Smooth muscle cell (in vitro differentiated cells): Measurements from ENCODE around the gene DCST1. TPM values are rescaled to one million over a fixed set of nuclear protein-coding genes. Genes with fewer than 3 reads are reported as not detected.

Source experiments
- DNase-seq: peaks from one replicate; lab custom pipeline; 2025; ENCODE audit not compliant: unreplicated experiment; lab: John Stamatoyannopoulos, UW
- H2AFZ ChIP-seq: fragments of 200-600 bp; sonication (generic); 2 replicates; pipeline ENCODE4 v1.6.0; 2016; ENCODE audit warnings: antibody characterized with exemption, low read depth, mild to moderate bottlenecking
- H3F3A ChIP-seq: fragments of 200-600 bp; sonication (generic); 2 replicates; pipeline ENCODE4 v1.6.0; 2017; ENCODE audit warnings: antibody characterized with exemption, low read depth
- H3K27ac ChIP-seq: fragments of 200-600 bp; sonication (generic); 2 replicates; pipeline ENCODE4 v1.5.1; 2016; ENCODE audit warnings: low read depth, mild to moderate bottlenecking
- H3K27me3 ChIP-seq: fragments of 200-600 bp; sonication (generic); 2 replicates; pipeline ENCODE4 v1.6.1; 2016; ENCODE audit warnings: low read depth, mild to moderate bottlenecking
- H3K36me3 ChIP-seq: fragments of 200-600 bp; sonication (generic); 2 replicates; pipeline ENCODE4 v1.5.1; 2016; ENCODE audit warnings: low read depth
- H3K4me1 ChIP-seq: fragments of 200-600 bp; sonication (generic); 2 replicates; pipeline ENCODE4 v1.5.1; 2016; ENCODE audit warnings: low read depth
- H3K4me2 ChIP-seq: fragments of 200-600 bp; sonication (generic); 2 replicates; pipeline ENCODE4 v1.6.0; 2016; ENCODE audit warnings: mild to moderate bottlenecking
- H3K4me3 ChIP-seq: fragments of 200-600 bp; sonication (generic); 2 replicates; pipeline ENCODE4 v1.5.1; 2016; ENCODE audit warnings: mild to moderate bottlenecking
- H3K79me2 ChIP-seq: fragments of 200-600 bp; sonication (generic); 2 replicates; pipeline ENCODE4 v1.6.0; 2016; ENCODE audit warnings: low read depth, mild to moderate bottlenecking
- H3K9ac ChIP-seq: fragments of 200-600 bp; sonication (generic); 2 replicates; pipeline ENCODE4 v1.6.0; 2016; ENCODE audit warnings: low read depth
- H3K9me3 ChIP-seq: fragments of 200-600 bp; sonication (generic); replicated peaks from 2 replicates; pipeline ENCODE4 v1.5.1; 2016; ENCODE audit warnings: low read depth
- H4K20me1 ChIP-seq: fragments of 200-600 bp; sonication (generic); 2 replicates; pipeline ENCODE4 v1.6.0; 2016; ENCODE audit warnings: low read depth
- WGBS: methylation state at CpG from one replicate; pipeline ENCODE4 v1.1.7; 2016; ENCODE audit warnings: low lambda C conversion rate; 5-methylcytosine and 5-hydroxymethylcytosine counted together
- polyA plus RNA-seq: library from polyadenylated mRNA; unstranded; fragments of >200 nt; fragmentation: Nextera tagmentation; extraction: Ambion mirVana; gene quantifications from 2 replicates; pipeline ENCODE4 v1.2.1, GENCODE V29; 2016
- total RNA-seq: library from RNA; depleted of rRNA; stranded (reverse); fragments of >200 nt; gene quantifications from 2 replicates; pipeline ENCODE4 v1.2.3, GENCODE V29; 2014
- TF ChIP-seq, protein P1 (sequence below): fragments of 200-600 bp; sonication (generic); IDR thresholded peaks from 2 replicates; pipeline ENCODE4 v1.5.1; 2017; ENCODE audit warnings: borderline replicate concordance, mild to moderate bottlenecking, antibody characterized with exemption; ENCODE audit not compliant: insufficient read depth, poor library complexity, severe bottlenecking

DCST1 gene
- total and polyA plus RNA-seq, 2 experiments from 2014 or later: not detected

GRCh38 chr1:155030899-155031298 lies 2.7 kb upstream of the DCST1 start:
- TF ChIP-seq, protein P1, sequence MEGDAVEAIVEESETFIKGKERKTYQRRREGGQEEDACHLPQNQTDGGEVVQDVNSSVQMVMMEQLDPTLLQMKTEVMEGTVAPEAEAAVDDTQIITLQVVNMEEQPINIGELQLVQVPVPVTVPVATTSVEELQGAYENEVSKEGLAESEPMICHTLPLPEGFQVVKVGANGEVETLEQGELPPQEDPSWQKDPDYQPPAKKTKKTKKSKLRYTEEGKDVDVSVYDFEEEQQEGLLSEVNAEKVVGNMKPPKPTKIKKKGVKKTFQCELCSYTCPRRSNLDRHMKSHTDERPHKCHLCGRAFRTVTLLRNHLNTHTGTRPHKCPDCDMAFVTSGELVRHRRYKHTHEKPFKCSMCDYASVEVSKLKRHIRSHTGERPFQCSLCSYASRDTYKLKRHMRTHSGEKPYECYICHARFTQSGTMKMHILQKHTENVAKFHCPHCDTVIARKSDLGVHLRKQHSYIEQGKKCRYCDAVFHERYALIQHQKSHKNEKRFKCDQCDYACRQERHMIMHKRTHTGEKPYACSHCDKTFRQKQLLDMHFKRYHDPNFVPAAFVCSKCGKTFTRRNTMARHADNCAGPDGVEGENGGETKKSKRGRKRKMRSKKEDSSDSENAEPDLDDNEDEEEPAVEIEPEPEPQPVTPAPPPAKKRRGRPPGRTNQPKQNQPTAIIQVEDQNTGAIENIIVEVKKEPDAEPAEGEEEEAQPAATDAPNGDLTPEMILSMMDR: no peak
- 95% methylated on average over 7 of the region's 11 CpGs for WGBS

DNA sequence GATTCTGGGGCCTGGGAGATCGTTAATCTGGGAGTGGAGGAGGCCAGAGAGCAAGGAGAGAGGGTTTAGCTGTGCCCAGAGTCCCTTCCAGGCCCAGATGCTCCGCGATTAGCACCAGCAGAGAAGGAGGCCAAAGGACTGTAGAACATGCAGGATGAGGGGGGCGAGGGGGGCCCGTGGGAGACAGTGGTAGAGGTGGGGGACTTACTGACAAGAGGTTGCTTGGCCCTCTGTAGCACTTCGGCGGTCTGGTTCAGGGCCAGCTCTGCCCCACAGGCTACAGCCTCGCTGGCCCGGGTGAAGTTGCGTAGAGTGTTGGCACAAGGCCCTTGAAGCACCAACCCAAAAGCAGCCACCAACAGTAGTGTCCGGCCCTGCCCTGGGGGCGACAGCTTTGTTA lies 738 bp upstream of the DCST1 start:
- TF ChIP-seq, protein P1: no peak
- Histone ChIP-seq H3K9me3 (no peaks in the 10 kb centered on the region), H3K4me1 (no peaks in the 10 kb centered on the region), H3K36me3 (no peaks in the 10 kb centered on the region), H3F3A (no peaks in the 10 kb centered on the region), H3K27ac (no peak overlapping the region), H2AFZ (no peak overlapping the region), H3K79me2 (no peaks in the 10 kb centered on the region), H3K9ac (no peak overlapping the region), H3K4me2 (no peak overlapping the region), H3K4me3 (no peak overlapping the region), H4K20me1 (no peaks in the 10 kb centered on the region), H3K27me3 (no peaks in the 10 kb centered on the region)
- DNase-seq: no peak
- WGBS: 95% methylated on average over 12 of the region's 12 CpGs

More at GRCh38 chr1:155030899-155031298, 2.7 kb upstream of the DCST1 start:
- H4K20me1 ChIP-seq: no peaks in the 10 kb centered on the region
- H3K9ac ChIP-seq: no peak overlapping the region
- H3K79me2 ChIP-seq: no peaks in the 10 kb centered on the region
- H3K4me3 ChIP-seq: no peak overlapping the region
- H3K27me3 ChIP-seq: no peaks in the 10 kb centered on the region
- H3K36me3 ChIP-seq: no peaks in the 10 kb centered on the region
- DNase-seq: no peak
- H2AFZ ChIP-seq: no peak overlapping the region
- no peaks in the 10 kb centered on the region for H3K9me3 ChIP-seq
- no peaks in the 10 kb centered on the region for H3F3A ChIP-seq
- H3K4me2 ChIP-seq: no peak overlapping the region
- no peak overlapping the region for H3K27ac ChIP-seq
- no peaks in the 10 kb centered on the region for H3K4me1 ChIP-seq

- no peaks in the 10 kb centered on the region for H3K36me3 ChIP-seq
- no peak overlapping the region for H2AFZ ChIP-seq
- no peaks in the 10 kb centered on the region for H4K20me1 ChIP-seq
- no peak overlapping the region for H3K9ac ChIP-seq
- TF ChIP-seq, protein P1: no peak
- H3F3A ChIP-seq: no peaks in the 10 kb centered on the region
- no peaks in the 10 kb centered on the region for H3K27me3 ChIP-seq
- no peaks in the 10 kb centered on the region for H3K79me2 ChIP-seq
- H3K4me3 ChIP-seq: no peak overlapping the region
- no peak overlapping the region for H3K27ac ChIP-seq
- DNase-seq: no peak
- WGBS: 92% methylated on average over 20 of the region's 20 CpGs
- H3K4me1 ChIP-seq: no peaks in the 10 kb centered on the region
- no peak overlapping the region for H3K4me2 ChIP-seq
- H3K9me3 ChIP-seq: no peaks in the 10 kb centered on the region
Observed at GRCh38 chr1:155034318-155035208, 939 bp downstream of the DCST1 start.
